Type B pancreatic cell (in vitro differentiated cells): Measurements from ENCODE around the gene FAM184B. TPM values are rescaled to one million over a fixed set of nuclear protein-coding genes. Genes with fewer than 3 reads are reported as not detected.

ENCODE experiments used
- DNase-seq: peaks from one replicate; pipeline ENCODE4 v3.0.0; 2021; ENCODE audit warnings: mixed read lengths; ENCODE audit not compliant: unreplicated experiment; ENCODE audit errors: extremely low spot score
- H3K27ac Mint-ChIP-seq: 2 replicates; pipeline ENCODE4 v1.8.0; 2021; ENCODE audit warnings: mild to moderate bottlenecking, mixed read lengths
- H3K27me3 Mint-ChIP-seq: 2 replicates; pipeline ENCODE4 v1.8.0; 2021; ENCODE audit warnings: mixed read lengths
- H3K36me3 Mint-ChIP-seq: 2 replicates; pipeline ENCODE4 v1.8.0; 2021; ENCODE audit warnings: mixed read lengths
- H3K4me1 Mint-ChIP-seq: one replicate; pipeline ENCODE4 v1.8.0; 2021; ENCODE audit warnings: mixed read lengths; ENCODE audit not compliant: unreplicated experiment
- H3K4me3 Mint-ChIP-seq: 2 replicates; pipeline ENCODE4 v1.8.0; 2021; ENCODE audit warnings: mild to moderate bottlenecking, mixed read lengths
- H3K9me3 Mint-ChIP-seq: 2 replicates; pipeline ENCODE4 v1.8.0; 2021; ENCODE audit warnings: mixed read lengths
- CTCF ChIP-seq: fragments of 200-600 bp; sonication (generic); conservative IDR thresholded peaks from 2 replicates; pipeline ENCODE4 v1.5.0; 2021; ENCODE audit warnings: antibody characterized with exemption, mild to moderate bottlenecking
- total RNA-seq: library from RNA; stranded (reverse); gene quantifications from 2 replicates; pipeline ENCODE4 v1.2.1, GENCODE V29; 2021; ENCODE audit warnings: low replicate concordance

Gene FAM184B
- total RNA-seq, 1 donor from 2014 or later, result 0.12 TPM

- peaks cover 6% of the 10 kb centered on the region for H3K4me1 Mint-ChIP-seq
- no peak for TF ChIP-seq CTCF
- H3K27ac Mint-ChIP-seq, result no peak overlapping the region
- H3K36me3 Mint-ChIP-seq, result no peaks in the 10 kb centered on the region
- no peak overlapping the region for H3K4me3 Mint-ChIP-seq
- peak; percentile 3 for DNase-seq
- peaks cover 5% of the 10 kb centered on the region for H3K27me3 Mint-ChIP-seq
- H3K9me3 Mint-ChIP-seq, result no peaks in the 10 kb centered on the region
Measured at GRCh38 chr4:17722356-17722700, 59.1 kb downstream of the FAM184B start.

- Mint-ChIP-seq H3K4me3 (no peak overlapping the region), H3K27ac (no peak overlapping the region), H3K9me3 (no peaks in the 10 kb centered on the region), H3K36me3 (no peaks in the 10 kb centered on the region), H3K4me1 (peaks cover 9% of the 10 kb centered on the region), H3K27me3 (peaks cover 4% of the 10 kb centered on the region)
- DNase-seq, result peak; percentile 37
- TF ChIP-seq CTCF, result no peak
Measured at GRCh38 chr4:17721496-17722355, 59.7 kb downstream of the FAM184B start.

GRCh38 chr4:17719106-17719505, 62.3 kb downstream of the FAM184B start:
- no peak for DNase-seq
- no peaks in the 10 kb centered on the region for H3K36me3 Mint-ChIP-seq
- no peak for TF ChIP-seq CTCF
- peaks cover 9% of the 10 kb centered on the region for H3K4me1 Mint-ChIP-seq
- no peak overlapping the region for H3K4me3 Mint-ChIP-seq
- H3K27me3 Mint-ChIP-seq, result peaks cover 4% of the 10 kb centered on the region
- H3K27ac Mint-ChIP-seq, result no peak overlapping the region
- no peaks in the 10 kb centered on the region for H3K9me3 Mint-ChIP-seq

- Mint-ChIP-seq H3K27ac (peak overlapping the region; percentile 50), H3K4me1 (peaks cover 9% of the 10 kb centered on the region), H3K36me3 (no peaks in the 10 kb centered on the region), H3K9me3 (no peaks in the 10 kb centered on the region), H3K4me3 (no peak overlapping the region), H3K27me3 (peaks cover 4% of the 10 kb centered on the region)
- TF ChIP-seq CTCF, result no peak
- DNase-seq, result no peak
Measured at GRCh38 chr4:17718471-17718870, 63.0 kb downstream of the FAM184B start.

GRCh38 chr4:17717301-17717700, 64.1 kb downstream of the FAM184B start:
- Mint-ChIP-seq H3K4me3 (no peak overlapping the region), H3K27ac (no peak overlapping the region), H3K9me3 (no peaks in the 10 kb centered on the region), H3K27me3 (peaks cover 4% of the 10 kb centered on the region), H3K36me3 (no peaks in the 10 kb centered on the region), H3K4me1 (peaks cover 9% of the 10 kb centered on the region)
- TF ChIP-seq CTCF, result no peak
- no peak for DNase-seq
